ENCODE data around the gene SKAP1.

GRCh38 chr17:48144976-48145798, 284.8 kb downstream of the SKAP1 start:
- no peak for TF ChIP-seq CTCF (IDR thresholded peaks at IDR 0.05)
- no peak for TF ChIP-seq EZH2phosphoT487 (IDR thresholded peaks at IDR 0.05)
